GM10266 (cell line): ENCODE results near the gene GRSF1.
"Not testable (repeated sequence)": the region's sequence is repeated elsewhere in the genome, so short reads cannot be mapped to it uniquely, and the experiment has no call there.

Experiments
- DNase-seq: peaks from one replicate; pipeline ENCODE4 v3.0.0; 2012; ENCODE audit errors: extremely low spot score
- TF ChIP-seq, protein P1 (sequence below): IDR thresholded peaks from 2 replicates; pipeline ENCODE4 v1.5.1; 2012; ENCODE audit warnings: mild to moderate bottlenecking, low read depth; ENCODE audit not compliant: control insufficient read depth, insufficient read depth; ENCODE audit errors: missing control alignments

The GRSF1 gene

GRCh38 chr4:70787496-70787895, 52.2 kb downstream of the GRSF1 start:
- DNase-seq, result no peak

DNA sequence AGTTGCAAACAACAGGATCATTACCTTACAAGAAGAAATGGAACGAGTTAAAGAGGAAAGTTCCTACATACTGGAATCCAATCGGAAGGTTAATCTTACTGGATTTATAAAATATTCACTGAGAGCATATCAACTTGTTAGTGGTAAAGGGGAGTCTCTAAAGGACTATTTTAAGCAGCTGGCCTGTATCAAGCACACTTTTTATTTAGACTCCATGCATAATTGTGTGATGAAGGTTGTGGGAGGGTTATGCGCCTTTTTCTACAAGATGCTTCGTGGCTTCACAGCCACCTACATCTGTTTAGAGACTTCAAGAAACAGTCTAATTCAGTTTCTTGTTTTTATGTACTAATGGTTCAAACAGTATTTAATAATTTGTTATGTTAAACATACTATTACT, 56.6 kb downstream of the GRSF1 start:
- TF ChIP-seq, protein P1, sequence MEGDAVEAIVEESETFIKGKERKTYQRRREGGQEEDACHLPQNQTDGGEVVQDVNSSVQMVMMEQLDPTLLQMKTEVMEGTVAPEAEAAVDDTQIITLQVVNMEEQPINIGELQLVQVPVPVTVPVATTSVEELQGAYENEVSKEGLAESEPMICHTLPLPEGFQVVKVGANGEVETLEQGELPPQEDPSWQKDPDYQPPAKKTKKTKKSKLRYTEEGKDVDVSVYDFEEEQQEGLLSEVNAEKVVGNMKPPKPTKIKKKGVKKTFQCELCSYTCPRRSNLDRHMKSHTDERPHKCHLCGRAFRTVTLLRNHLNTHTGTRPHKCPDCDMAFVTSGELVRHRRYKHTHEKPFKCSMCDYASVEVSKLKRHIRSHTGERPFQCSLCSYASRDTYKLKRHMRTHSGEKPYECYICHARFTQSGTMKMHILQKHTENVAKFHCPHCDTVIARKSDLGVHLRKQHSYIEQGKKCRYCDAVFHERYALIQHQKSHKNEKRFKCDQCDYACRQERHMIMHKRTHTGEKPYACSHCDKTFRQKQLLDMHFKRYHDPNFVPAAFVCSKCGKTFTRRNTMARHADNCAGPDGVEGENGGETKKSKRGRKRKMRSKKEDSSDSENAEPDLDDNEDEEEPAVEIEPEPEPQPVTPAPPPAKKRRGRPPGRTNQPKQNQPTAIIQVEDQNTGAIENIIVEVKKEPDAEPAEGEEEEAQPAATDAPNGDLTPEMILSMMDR, result no peak
- no peak for DNase-seq

More at GRCh38 chr4:70787496-70787895, 52.2 kb downstream of the GRSF1 start:
- TF ChIP-seq, protein P1, result no peak

DNA sequence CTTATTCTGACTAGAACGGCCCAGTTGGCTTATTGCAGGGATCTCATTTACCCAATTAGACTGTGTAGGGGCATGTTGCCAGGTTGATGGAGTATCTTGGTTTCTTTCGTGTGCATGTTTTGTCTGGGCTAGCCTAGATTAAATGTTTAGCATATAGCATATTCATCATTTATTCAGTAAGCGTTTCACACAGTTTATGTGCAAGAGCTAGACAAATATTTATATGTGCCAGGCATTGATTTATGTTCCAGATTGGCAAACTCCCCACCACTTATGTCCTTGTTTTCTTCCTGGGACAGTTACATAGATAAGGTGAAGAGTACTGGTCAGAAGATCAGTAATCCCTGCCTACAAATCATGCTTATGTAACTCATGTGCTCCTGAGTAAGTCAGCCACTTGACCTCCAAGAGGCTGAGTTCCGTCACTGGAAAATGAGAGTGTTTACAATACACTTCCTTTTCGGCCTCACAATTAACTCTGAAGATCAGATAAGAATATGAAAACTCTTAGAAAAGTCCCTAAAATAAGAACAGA, 60.7 kb downstream of the GRSF1 start:
- TF ChIP-seq, protein P1, result no peak
- no peak for DNase-seq

- DNase-seq, result peak; percentile 15
- TF ChIP-seq, protein P1, result no peak
Observed at GRCh38 chr4:70772929-70773555, 66.6 kb downstream of the GRSF1 start.

DNA sequence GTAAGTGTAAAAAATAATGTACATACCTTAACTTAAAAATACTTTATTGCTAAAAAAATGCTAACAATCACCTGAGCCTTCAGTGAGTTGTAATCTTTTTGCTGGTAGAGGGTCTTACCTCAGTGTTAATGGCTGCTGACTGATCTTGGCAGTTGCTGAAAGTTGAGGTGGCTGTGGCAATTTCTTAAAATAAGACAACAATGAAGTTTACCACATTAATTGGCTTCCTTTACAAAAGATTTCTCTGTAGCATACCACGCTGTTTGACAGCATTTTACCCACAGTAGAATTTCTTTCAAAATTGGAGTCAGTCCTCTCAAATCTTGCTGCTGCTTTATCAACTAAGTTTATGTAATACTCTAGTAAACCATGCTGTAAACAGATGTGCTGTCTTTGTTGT, 70.3 kb downstream of the GRSF1 start:
- not testable (repeated sequence) for DNase-seq

DNA sequence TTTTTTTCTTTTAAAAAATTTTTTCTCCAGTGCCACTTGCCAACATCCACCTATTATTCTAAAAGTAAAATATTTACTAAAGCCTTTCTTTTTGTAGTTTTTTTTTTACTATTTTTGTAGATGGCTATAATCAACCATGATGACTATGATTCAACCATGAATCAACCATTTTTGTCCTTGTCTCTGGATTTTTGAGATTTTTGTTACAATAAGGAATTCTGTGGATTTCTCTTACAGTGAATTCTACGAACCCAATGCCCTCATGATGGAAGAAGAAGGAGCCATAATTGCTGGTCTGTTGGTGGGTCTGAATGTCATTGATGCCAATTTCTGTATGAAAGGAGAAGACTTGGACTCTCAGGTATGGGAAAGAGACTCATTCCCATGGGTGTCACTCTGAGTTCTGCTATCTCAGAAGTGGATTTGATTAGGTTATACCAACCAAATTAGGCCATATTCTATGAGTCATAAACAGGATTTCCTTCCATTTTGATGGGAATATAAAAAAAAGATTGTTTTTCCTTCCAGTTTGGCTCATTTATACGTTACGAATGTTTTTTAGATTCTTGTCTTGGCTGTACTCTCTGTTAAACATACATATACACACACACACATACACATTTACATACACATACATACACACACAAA, 71.3 kb downstream of the GRSF1 start:
- TF ChIP-seq, protein P1, result no peak
- no peak for DNase-seq
